Smooth muscle cell (in vitro differentiated cells): ENCODE data around the gene TACC2. TPM values are rescaled to one million over a fixed set of nuclear protein-coding genes. Genes with fewer than 3 reads are reported as not detected.

Experiments used
- DNase-seq: peaks from one replicate; lab custom pipeline; 2025; ENCODE audit not compliant: unreplicated experiment; lab: John Stamatoyannopoulos, UW
- H2AFZ ChIP-seq: fragments of 200-600 bp; sonication (generic); 2 replicates; pipeline ENCODE4 v1.6.0; 2016; ENCODE audit warnings: antibody characterized with exemption, low read depth, mild to moderate bottlenecking
- H3F3A ChIP-seq: fragments of 200-600 bp; sonication (generic); 2 replicates; pipeline ENCODE4 v1.6.0; 2017; ENCODE audit warnings: antibody characterized with exemption, low read depth
- H3K27ac ChIP-seq: fragments of 200-600 bp; sonication (generic); 2 replicates; pipeline ENCODE4 v1.5.1; 2016; ENCODE audit warnings: low read depth, mild to moderate bottlenecking
- H3K27me3 ChIP-seq: fragments of 200-600 bp; sonication (generic); 2 replicates; pipeline ENCODE4 v1.6.1; 2016; ENCODE audit warnings: low read depth, mild to moderate bottlenecking
- H3K36me3 ChIP-seq: fragments of 200-600 bp; sonication (generic); 2 replicates; pipeline ENCODE4 v1.5.1; 2016; ENCODE audit warnings: low read depth
- H3K4me1 ChIP-seq: fragments of 200-600 bp; sonication (generic); 2 replicates; pipeline ENCODE4 v1.5.1; 2016; ENCODE audit warnings: low read depth
- H3K4me2 ChIP-seq: fragments of 200-600 bp; sonication (generic); 2 replicates; pipeline ENCODE4 v1.6.0; 2016; ENCODE audit warnings: mild to moderate bottlenecking
- H3K4me3 ChIP-seq: fragments of 200-600 bp; sonication (generic); 2 replicates; pipeline ENCODE4 v1.5.1; 2016; ENCODE audit warnings: mild to moderate bottlenecking
- H3K79me2 ChIP-seq: fragments of 200-600 bp; sonication (generic); 2 replicates; pipeline ENCODE4 v1.6.0; 2016; ENCODE audit warnings: low read depth, mild to moderate bottlenecking
- H3K9ac ChIP-seq: fragments of 200-600 bp; sonication (generic); 2 replicates; pipeline ENCODE4 v1.6.0; 2016; ENCODE audit warnings: low read depth
- H3K9me3 ChIP-seq: fragments of 200-600 bp; sonication (generic); replicated peaks from 2 replicates; pipeline ENCODE4 v1.5.1; 2016; ENCODE audit warnings: low read depth
- H4K20me1 ChIP-seq: fragments of 200-600 bp; sonication (generic); 2 replicates; pipeline ENCODE4 v1.6.0; 2016; ENCODE audit warnings: low read depth
- CTCF ChIP-seq: fragments of 200-600 bp; sonication (generic); IDR thresholded peaks from 2 replicates; pipeline ENCODE4 v1.5.1; 2017; ENCODE audit warnings: borderline replicate concordance, mild to moderate bottlenecking, antibody characterized with exemption; ENCODE audit not compliant: insufficient read depth, poor library complexity, severe bottlenecking
- WGBS: methylation state at CpG from one replicate; pipeline ENCODE4 v1.1.7; 2016; ENCODE audit warnings: low lambda C conversion rate; 5-methylcytosine and 5-hydroxymethylcytosine counted together
- polyA plus RNA-seq: library from polyadenylated mRNA; unstranded; fragments of >200 nt; fragmentation: Nextera tagmentation; extraction: Ambion mirVana; gene quantifications from 2 replicates; pipeline ENCODE4 v1.2.1, GENCODE V29; 2016
- total RNA-seq: library from RNA; depleted of rRNA; stranded (reverse); fragments of >200 nt; gene quantifications from 2 replicates; pipeline ENCODE4 v1.2.3, GENCODE V29; 2014

The TACC2 gene
- total and polyA plus RNA-seq, 2 experiments from 2014 or later: 2.8 to 7.6 TPM

DNA sequence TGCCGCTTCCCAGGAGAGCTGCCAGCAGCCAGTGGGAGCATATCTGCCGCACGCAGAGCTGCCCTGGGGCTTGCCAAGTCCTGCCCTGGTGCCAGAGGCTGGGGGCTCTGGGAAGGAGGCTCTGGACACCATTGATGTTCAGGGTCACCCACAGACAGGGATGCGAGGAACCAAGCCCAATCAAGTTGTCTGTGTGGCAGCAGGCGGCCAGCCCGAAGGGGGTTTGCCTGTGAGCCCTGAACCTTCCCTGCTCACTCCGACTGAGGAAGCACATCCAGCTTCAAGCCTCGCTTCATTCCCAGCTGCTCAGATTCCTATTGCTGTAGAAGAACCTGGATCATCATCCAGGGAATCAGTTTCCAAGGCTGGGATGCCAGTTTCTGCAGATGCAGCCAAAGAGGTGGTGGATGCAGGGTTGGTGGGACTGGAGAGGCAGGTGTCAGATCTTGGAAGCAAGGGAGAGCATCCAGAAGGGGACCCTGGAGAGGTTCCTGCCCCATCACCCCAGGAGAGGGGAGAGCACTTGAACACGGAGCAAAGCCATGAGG, 94.6 kb downstream of the TACC2 start:
- Histone ChIP-seq H3K4me1 (no peaks in the 10 kb centered on the region), H3F3A (no peaks in the 10 kb centered on the region), H3K27ac (no peak overlapping the region), H2AFZ (no peak overlapping the region), H3K4me3 (no peak overlapping the region), H3K79me2 (no peaks in the 10 kb centered on the region), H3K4me2 (no peak overlapping the region), H3K9me3 (no peaks in the 10 kb centered on the region), H4K20me1 (no peaks in the 10 kb centered on the region), H3K36me3 (no peaks in the 10 kb centered on the region), H3K9ac (no peak overlapping the region), H3K27me3 (peaks cover 85% of the 10 kb centered on the region)
- TF ChIP-seq CTCF: no peak
- DNase-seq: no peak
- WGBS: 96% methylated on average over 9 of the region's 9 CpGs

GRCh38 chr10:122084286-122085041, 95.5 kb downstream of the TACC2 start:
- Histone ChIP-seq H3K4me1 (no peaks in the 10 kb centered on the region), H3K27ac (no peak overlapping the region), H3K79me2 (no peaks in the 10 kb centered on the region), H3K4me3 (no peak overlapping the region), H3F3A (no peaks in the 10 kb centered on the region), H3K27me3 (peaks cover 93% of the 10 kb centered on the region), H3K9ac (no peak overlapping the region), H3K9me3 (no peaks in the 10 kb centered on the region), H3K4me2 (no peak overlapping the region), H2AFZ (no peak overlapping the region), H4K20me1 (no peaks in the 10 kb centered on the region), H3K36me3 (no peaks in the 10 kb centered on the region)
- TF ChIP-seq CTCF: no peak
- DNase-seq: no peak
- WGBS: 91% methylated on average over 15 of the region's 15 CpGs

- 93% methylated on average over 8 of the region's 8 CpGs for WGBS
- no peak overlapping the region for H3K9ac ChIP-seq
- no peak for TF ChIP-seq CTCF
Measured at GRCh38 chr10:122085423-122085911, 96.5 kb downstream of the TACC2 start.

More at GRCh38 chr10:122085423-122085911, 96.5 kb downstream of the TACC2 start:
- H3K79me2 ChIP-seq: no peaks in the 10 kb centered on the region
- H3K4me3 ChIP-seq: no peak overlapping the region
- no peak overlapping the region for H2AFZ ChIP-seq
- no peaks in the 10 kb centered on the region for H3K36me3 ChIP-seq
- H3K9me3 ChIP-seq: no peaks in the 10 kb centered on the region
- no peaks in the 10 kb centered on the region for H3K4me1 ChIP-seq
- no peak overlapping the region for H3K27ac ChIP-seq
- peaks cover 90% of the 10 kb centered on the region for H3K27me3 ChIP-seq
- H4K20me1 ChIP-seq: no peaks in the 10 kb centered on the region
- H3K4me2 ChIP-seq: no peak overlapping the region
- no peaks in the 10 kb centered on the region for H3F3A ChIP-seq
- DNase-seq: no peak
